Karpas-422 (cell line): ENCODE data around the gene PPFIA1. TPM values are rescaled to one million over a fixed set of nuclear protein-coding genes. Genes with fewer than 3 reads are reported as not detected.

Experiments used
- DNase-seq: peaks from one replicate; pipeline ENCODE4 v3.0.0-alpha.2; 2015
- H2AFZ ChIP-seq: fragments of 200-600 bp; sonication (generic); 2 replicates; pipeline ENCODE4 v1.6.1; 2014; ENCODE audit warnings: antibody characterized with exemption, low read length, mixed read lengths
- H3K27ac ChIP-seq: fragments of 200-600 bp; sonication (generic); 2 replicates; pipeline ENCODE4 v1.5.1; 2014; ENCODE audit warnings: mild to moderate bottlenecking, low read length, moderate library complexity
- H3K27me3 ChIP-seq: fragments of 200-600 bp; sonication (generic); 2 replicates; pipeline ENCODE4 v1.6.1; 2014; ENCODE audit warnings: low read length, mixed read lengths
- H3K36me3 ChIP-seq: fragments of 200-600 bp; sonication (generic); 2 replicates; pipeline ENCODE4 v1.6.1; 2014; ENCODE audit warnings: low read length, mixed read lengths; ENCODE audit not compliant: insufficient read depth
- H3K4me1 ChIP-seq: fragments of 200-600 bp; sonication (generic); 2 replicates; pipeline ENCODE4 v1.6.1; 2014; ENCODE audit warnings: mild to moderate bottlenecking, low read length, mixed read lengths
- H3K4me2 ChIP-seq: fragments of 200-600 bp; sonication (generic); 2 replicates; pipeline ENCODE4 v1.6.1; 2014; ENCODE audit warnings: low read length, low read depth, mild to moderate bottlenecking; ENCODE audit not compliant: poor library complexity, severe bottlenecking
- H3K4me3 ChIP-seq: fragments of 200-600 bp; sonication (generic); 2 replicates; pipeline ENCODE4 v1.5.1; 2014; ENCODE audit warnings: mild to moderate bottlenecking, antibody characterized with exemption, low read length, mixed read lengths
- H3K79me2 ChIP-seq: fragments of 200-600 bp; sonication (generic); 2 replicates; pipeline ENCODE4 v1.6.1; 2014; ENCODE audit warnings: mild to moderate bottlenecking, low read length, mixed read lengths
- H3K9ac ChIP-seq: fragments of 200-600 bp; sonication (generic); 2 replicates; pipeline ENCODE4 v1.6.0; 2014; ENCODE audit warnings: low read length
- H3K9me2 ChIP-seq: fragments of 200-600 bp; sonication (generic), shearing (Covaris generic); replicated peaks from 2 replicates; pipeline ENCODE4 v1.6.0; 2014; ENCODE audit warnings: mild to moderate bottlenecking, low read length, moderate library complexity; ENCODE audit not compliant: insufficient read depth
- H3K9me3 ChIP-seq: fragments of 300-700, 200-600 bp; sonication (generic); 2 replicates; pipeline ENCODE4 v1.6.1; 2014; ENCODE audit warnings: low read length, mixed read lengths
- H4K20me1 ChIP-seq: fragments of 200-600 bp; sonication (generic); 2 replicates; pipeline ENCODE4 v1.6.1; 2014; ENCODE audit warnings: mild to moderate bottlenecking, antibody characterized with exemption, low read length, low read depth; ENCODE audit not compliant: insufficient read depth
- total RNA-seq: library from RNA; depleted of rRNA; stranded (reverse); fragments of >200 nt; shearing (Covaris generic); gene quantifications from 2 replicates; pipeline ENCODE4 v1.2.3, GENCODE V29; 2014; ENCODE audit warnings: low replicate concordance

PPFIA1 gene
- total RNA-seq, 1 experiment from 2014 or later, result 24.6 TPM

DNA sequence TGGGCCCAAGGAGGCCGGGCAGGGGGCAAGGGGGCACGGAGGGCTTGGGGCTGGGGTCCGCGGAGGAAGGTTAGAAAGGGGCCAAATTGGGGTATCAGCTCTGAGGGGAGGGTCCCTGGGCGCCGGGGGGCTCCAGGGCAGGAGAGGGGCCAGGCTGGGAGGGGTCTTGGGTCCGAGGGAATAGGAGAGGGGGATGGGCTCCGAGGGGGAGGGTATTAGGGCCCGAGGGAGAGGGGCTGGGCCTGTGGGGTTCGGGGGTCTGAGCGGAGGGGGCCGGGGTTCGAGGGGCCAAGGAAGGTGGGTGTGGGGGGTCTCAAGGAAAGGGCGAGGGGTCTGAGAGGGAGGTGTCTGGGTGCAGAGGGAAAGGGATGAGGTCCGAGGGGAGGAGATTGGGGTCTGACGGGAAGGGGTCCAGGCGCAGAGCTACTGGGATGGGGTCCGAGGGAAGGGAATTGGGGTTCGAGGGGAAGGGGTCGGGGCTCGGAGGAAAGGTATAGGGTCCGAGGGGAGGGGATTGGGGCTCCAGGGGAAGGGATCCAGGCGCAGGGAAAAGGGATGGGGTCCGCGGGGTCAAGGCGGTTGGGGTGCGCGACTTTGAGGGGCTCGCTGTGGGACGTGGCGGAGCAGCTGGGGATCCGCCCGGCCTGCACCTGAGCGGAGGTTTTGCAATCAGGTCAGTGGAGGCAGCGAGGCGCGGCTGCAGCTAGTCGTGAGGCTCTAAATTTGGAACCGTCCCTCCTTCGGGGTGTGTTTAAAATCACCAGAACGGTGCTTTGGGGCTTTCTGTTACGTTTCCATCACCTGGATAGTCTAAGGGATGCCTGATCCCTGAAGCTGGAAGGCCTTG, 128.6 kb downstream of the PPFIA1 start:
- Histone ChIP-seq H3K27me3 (no peaks in the 10 kb centered on the region), H3K4me2 (peak overlapping the region; percentile 80), H3K9ac (peak overlapping the region; percentile 83), H3K36me3 (peaks cover 10% of the 10 kb centered on the region), H3K4me1 (peaks cover 39% of the 10 kb centered on the region), H3K9me2 (no peaks in the 10 kb centered on the region), H4K20me1 (peaks cover 40% of the 10 kb centered on the region), H3K4me3 (peak overlapping the region; percentile 73), H3K79me2 (peaks cover 100% of the 10 kb centered on the region), H2AFZ (no peak overlapping the region), H3K27ac (peak overlapping the region; percentile 84), H3K9me3 (no peaks in the 10 kb centered on the region)
- peak; percentile 88 for DNase-seq

DNA sequence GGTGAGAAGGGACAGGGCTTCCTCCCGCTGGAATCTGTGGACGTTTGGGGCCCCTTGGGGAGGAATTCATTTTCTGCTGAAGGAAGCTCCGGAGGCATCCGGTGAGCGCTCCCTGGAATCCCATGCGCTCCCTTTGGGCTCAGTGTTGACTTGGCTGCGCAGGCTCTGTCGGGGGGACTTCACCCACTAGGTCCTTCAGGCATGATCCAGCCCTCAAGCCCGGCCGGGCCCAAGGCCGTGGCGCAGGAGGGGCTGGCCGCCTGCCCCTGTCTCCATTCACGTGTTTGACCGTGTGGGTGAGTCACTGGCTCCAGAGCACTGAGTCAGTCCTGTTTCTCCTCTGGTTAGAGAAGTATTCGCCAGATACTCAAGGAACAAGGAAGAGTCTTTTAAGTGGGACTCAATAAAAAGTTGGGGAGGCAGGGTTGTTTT, 129.2 kb downstream of the PPFIA1 start:
- H3K9me2 ChIP-seq, result no peaks in the 10 kb centered on the region
- H3K9ac ChIP-seq, result peak overlapping the region; percentile 83
- peak overlapping the region; percentile 80 for H3K4me2 ChIP-seq
- peaks cover 10% of the 10 kb centered on the region for H3K36me3 ChIP-seq
- DNase-seq, result no peak
- H3K4me1 ChIP-seq, result peaks cover 39% of the 10 kb centered on the region
- H4K20me1 ChIP-seq, result peaks cover 43% of the 10 kb centered on the region
- H3K27ac ChIP-seq, result peak overlapping the region; percentile 84
- no peaks in the 10 kb centered on the region for H3K27me3 ChIP-seq
- H3K4me3 ChIP-seq, result peak overlapping the region; percentile 73
- H3K79me2 ChIP-seq, result peaks cover 100% of the 10 kb centered on the region
- H2AFZ ChIP-seq, result no peak overlapping the region
- no peaks in the 10 kb centered on the region for H3K9me3 ChIP-seq

DNA sequence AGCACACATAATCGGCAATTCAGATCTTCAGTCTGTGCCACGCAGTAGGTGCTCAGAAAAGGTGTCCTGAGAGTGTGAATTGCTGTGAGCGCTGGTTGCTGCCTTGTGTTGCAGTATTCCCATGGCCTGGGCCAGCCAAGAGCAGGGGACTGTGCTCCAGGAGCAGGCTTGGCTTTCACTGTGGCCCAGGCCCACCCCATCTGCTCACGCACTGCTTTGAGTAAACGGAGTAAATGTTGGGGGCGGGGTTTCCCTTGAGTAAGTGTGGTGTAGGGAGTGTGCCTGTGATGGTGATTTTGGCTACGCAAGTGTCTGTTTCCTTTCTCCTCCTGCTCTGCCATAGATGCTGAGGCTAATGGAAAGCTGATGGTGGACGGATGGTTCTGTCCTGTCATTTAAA, 130.2 kb downstream of the PPFIA1 start:
- no peak overlapping the region for H2AFZ ChIP-seq
- peaks cover 100% of the 10 kb centered on the region for H3K79me2 ChIP-seq
- no peak overlapping the region for H3K4me3 ChIP-seq
- H3K27me3 ChIP-seq, result no peaks in the 10 kb centered on the region
- peaks cover 18% of the 10 kb centered on the region for H3K36me3 ChIP-seq
- no peak for DNase-seq
- no peak overlapping the region for H3K4me2 ChIP-seq
- no peaks in the 10 kb centered on the region for H3K9me2 ChIP-seq
- H3K9ac ChIP-seq, result no peak overlapping the region
- H3K27ac ChIP-seq, result peak overlapping the region; percentile 84
- H3K4me1 ChIP-seq, result peaks cover 39% of the 10 kb centered on the region
- H3K9me3 ChIP-seq, result no peaks in the 10 kb centered on the region
- peaks cover 51% of the 10 kb centered on the region for H4K20me1 ChIP-seq

DNA sequence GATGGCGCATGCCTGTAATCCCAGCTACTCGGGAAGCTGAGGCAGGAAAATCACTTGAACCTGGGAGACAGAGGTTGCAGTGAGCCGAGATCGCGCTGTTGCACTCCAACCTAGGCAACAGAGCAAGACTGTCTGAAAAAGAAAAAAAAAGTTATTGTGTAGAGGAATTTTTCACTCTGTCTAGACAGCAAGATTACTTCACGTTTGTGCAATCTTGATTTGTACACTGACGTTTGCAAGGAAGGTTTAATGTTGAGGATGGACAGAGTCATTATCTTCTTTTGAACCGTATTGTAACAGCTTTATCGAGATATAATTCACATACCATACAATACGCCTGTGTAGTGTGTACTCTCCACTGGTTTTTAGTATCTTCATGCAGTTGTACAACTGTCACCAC, 131.5 kb downstream of the PPFIA1 start:
- H3K4me1 ChIP-seq, result peaks cover 31% of the 10 kb centered on the region
- no peak overlapping the region for H3K27ac ChIP-seq
- H3K9me2 ChIP-seq, result no peaks in the 10 kb centered on the region
- no peak overlapping the region for H2AFZ ChIP-seq
- H3K4me3 ChIP-seq, result no peak overlapping the region
- no peaks in the 10 kb centered on the region for H3K9me3 ChIP-seq
- no peaks in the 10 kb centered on the region for H3K27me3 ChIP-seq
- H3K79me2 ChIP-seq, result peaks cover 97% of the 10 kb centered on the region
- DNase-seq, result no peak
- no peak overlapping the region for H3K9ac ChIP-seq
- peaks cover 51% of the 10 kb centered on the region for H4K20me1 ChIP-seq
- peaks cover 29% of the 10 kb centered on the region for H3K36me3 ChIP-seq
- no peak overlapping the region for H3K4me2 ChIP-seq

DNA sequence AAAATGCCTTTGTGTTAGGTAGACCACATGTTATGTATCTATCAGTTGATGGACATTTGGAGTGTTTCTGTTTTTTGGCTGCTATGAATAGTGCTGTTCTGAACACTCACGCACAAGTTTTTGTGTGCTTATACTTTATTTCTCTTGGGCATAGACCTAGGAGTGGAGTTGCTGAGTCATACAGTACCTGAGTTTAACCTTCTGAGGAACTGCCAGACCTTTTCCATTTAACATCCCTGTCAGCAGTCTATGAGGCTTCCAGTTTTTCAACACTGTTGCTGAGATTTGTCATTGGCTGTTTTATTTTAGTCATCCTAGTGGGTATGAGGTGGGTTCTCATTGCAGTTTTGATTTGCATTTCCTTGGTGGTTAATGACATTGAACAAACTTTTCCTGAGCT, 132.2 kb downstream of the PPFIA1 start:
- peaks cover 51% of the 10 kb centered on the region for H4K20me1 ChIP-seq
- H3K4me3 ChIP-seq, result no peak overlapping the region
- DNase-seq, result no peak
- peaks cover 31% of the 10 kb centered on the region for H3K4me1 ChIP-seq
- no peak overlapping the region for H2AFZ ChIP-seq
- H3K9ac ChIP-seq, result no peak overlapping the region
- peaks cover 97% of the 10 kb centered on the region for H3K79me2 ChIP-seq
- H3K36me3 ChIP-seq, result peaks cover 36% of the 10 kb centered on the region
- H3K4me2 ChIP-seq, result peak overlapping the region; percentile 10
- H3K27ac ChIP-seq, result peak overlapping the region; percentile 11; the same call in 1 of the 2 replicates
- no peaks in the 10 kb centered on the region for H3K9me3 ChIP-seq
- H3K9me2 ChIP-seq, result no peaks in the 10 kb centered on the region
- H3K27me3 ChIP-seq, result no peaks in the 10 kb centered on the region

DNA sequence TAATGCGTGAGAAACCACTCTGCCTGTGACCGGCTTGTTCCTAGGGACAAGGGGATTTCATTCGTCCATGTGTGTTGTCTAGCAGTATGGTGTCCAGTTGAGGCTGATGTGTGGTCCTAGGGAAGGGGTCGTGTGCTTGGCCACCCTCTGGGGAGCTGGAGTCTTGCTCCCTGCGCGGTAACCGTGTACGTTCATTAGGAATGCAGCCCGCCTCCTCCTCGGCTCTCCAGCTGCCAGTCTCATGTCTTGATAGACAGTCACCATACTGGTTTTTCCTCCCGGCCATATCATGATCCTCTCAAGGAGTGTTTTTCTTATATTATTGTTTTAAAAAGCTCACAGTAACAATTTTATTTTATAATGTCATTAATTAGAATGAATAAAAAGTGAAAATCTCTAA, 133.8 kb downstream of the PPFIA1 start:
- Histone ChIP-seq H3K9me3 (no peaks in the 10 kb centered on the region), H2AFZ (no peak overlapping the region), H3K4me1 (peaks cover 29% of the 10 kb centered on the region), H3K9ac (no peak overlapping the region), H3K4me3 (no peak overlapping the region), H3K9me2 (no peaks in the 10 kb centered on the region), H3K36me3 (peaks cover 45% of the 10 kb centered on the region), H3K4me2 (no peak overlapping the region), H3K27ac (no peak overlapping the region), H3K27me3 (no peaks in the 10 kb centered on the region), H4K20me1 (peaks cover 49% of the 10 kb centered on the region), H3K79me2 (peaks cover 82% of the 10 kb centered on the region)
- no peak for DNase-seq

DNA sequence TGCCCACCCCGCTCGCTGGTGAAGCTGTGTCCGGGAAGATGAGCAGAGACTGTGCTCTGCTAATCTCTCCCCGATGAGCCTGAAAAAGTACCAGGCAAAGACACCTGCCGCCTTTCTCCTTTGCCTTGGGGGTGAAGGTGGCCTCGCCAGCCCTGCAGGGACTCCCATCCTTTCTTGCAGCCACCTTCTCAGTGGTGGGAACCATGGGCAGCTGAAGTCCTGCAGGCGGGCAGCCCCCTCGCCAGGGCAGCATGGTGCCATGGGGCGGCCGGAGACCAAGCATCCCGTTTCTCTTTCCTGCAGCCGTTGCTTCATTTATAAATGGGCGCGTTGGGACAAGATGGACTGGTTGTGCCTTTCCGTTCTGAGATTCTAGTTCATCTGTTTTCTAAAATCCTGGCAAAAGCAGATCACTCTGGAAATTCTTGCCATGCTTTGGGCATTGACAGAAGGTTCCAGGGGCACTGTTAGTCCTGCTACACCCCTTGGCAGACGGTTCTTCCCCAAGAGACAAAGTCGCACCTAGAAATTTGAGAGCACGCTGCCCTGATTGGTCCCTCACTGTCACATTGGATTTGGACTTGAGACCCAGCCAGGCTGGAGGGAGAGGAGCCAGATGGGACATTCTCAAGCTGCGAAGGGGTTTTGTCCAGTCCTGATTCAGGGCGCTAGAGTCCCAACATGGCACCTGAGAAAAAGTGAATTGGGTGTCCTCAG, 135.3 kb downstream of the PPFIA1 start:
- Histone ChIP-seq H3K9me2 (no peaks in the 10 kb centered on the region), H3K79me2 (peaks cover 68% of the 10 kb centered on the region), H3K4me2 (no peak overlapping the region), H2AFZ (no peak overlapping the region), H4K20me1 (peaks cover 33% of the 10 kb centered on the region), H3K9ac (no peak overlapping the region), H3K27me3 (no peaks in the 10 kb centered on the region), H3K4me3 (no peak overlapping the region), H3K27ac (no peak overlapping the region), H3K9me3 (no peaks in the 10 kb centered on the region), H3K4me1 (peaks cover 14% of the 10 kb centered on the region), H3K36me3 (peaks cover 44% of the 10 kb centered on the region)
- no peak for DNase-seq

DNA sequence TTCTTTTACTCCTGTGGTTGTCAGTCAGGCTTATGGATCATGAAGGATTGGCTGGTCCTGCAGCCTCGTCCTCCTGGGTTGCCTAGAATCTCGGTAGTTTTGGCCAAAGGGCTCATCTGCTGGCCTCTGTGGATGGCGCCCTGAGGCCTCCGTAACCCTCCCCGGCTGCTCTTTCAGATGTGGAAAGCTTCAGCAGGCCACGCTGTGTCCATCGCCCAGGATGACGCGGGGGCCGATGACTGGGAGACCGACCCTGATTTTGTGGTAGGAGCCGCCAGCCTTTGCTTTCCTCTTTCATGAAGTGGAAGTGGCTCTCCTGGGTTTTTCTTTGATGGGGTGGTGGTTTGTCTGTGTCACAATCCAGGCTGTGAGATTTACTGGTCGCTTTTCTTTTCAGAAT, 136.6 kb downstream of the PPFIA1 start:
- Histone ChIP-seq H4K20me1 (peaks cover 33% of the 10 kb centered on the region), H3K36me3 (peaks cover 44% of the 10 kb centered on the region)

More for the DNA sequence above, 136.6 kb downstream of the PPFIA1 start:
- DNase-seq, result no peak
- H3K4me2 ChIP-seq, result no peak overlapping the region
- peaks cover 8% of the 10 kb centered on the region for H3K4me1 ChIP-seq
- H2AFZ ChIP-seq, result no peak overlapping the region
- no peak overlapping the region for H3K9ac ChIP-seq
- H3K9me3 ChIP-seq, result no peaks in the 10 kb centered on the region
- H3K27me3 ChIP-seq, result no peaks in the 10 kb centered on the region
- H3K4me3 ChIP-seq, result no peak overlapping the region
- no peak overlapping the region for H3K27ac ChIP-seq
- H3K9me2 ChIP-seq, result no peaks in the 10 kb centered on the region
- peaks cover 55% of the 10 kb centered on the region for H3K79me2 ChIP-seq
